Loucy (cell line): ENCODE measurements around the gene CCDC201.

Source experiments
- CTCF ChIP-seq: fragments of 200-600 bp; sonication (generic); conservative IDR thresholded peaks from 2 replicates; pipeline ENCODE4 v1.5.1; 2014; ENCODE audit warnings: mild to moderate bottlenecking, antibody characterized with exemption, low read length
- EZH2phosphoT487 ChIP-seq: fragments of 200-600 bp; IDR thresholded peaks from 2 replicates; pipeline ENCODE4 v1.6.1; 2018; ENCODE audit warnings: antibody characterized with exemption, mild to moderate bottlenecking, moderate library complexity, borderline replicate concordance

GRCh38 chr7:45919993-45920459 is 47.1 kb upstream of the CCDC201 start:
- TF ChIP-seq CTCF (no peak), EZH2phosphoT487 (no peak)
